K562 (cell line): ENCODE results near the gene CUTA. TPM values are rescaled to one million over a fixed set of nuclear protein-coding genes. Genes with fewer than 3 reads are reported as not detected.

ENCODE experiments used
- CBX8 ChIP-seq: fragments of 200-600 bp; sonication (generic); IDR thresholded peaks from 2 replicates; pipeline ENCODE4 v1.6.1; 2012; ENCODE audit warnings: borderline replicate concordance, mixed run types, low read depth, mild to moderate bottlenecking, moderate library complexity, mixed read lengths, low read length, control low read depth, inconsistent platforms; ENCODE audit not compliant: poor library complexity, severe bottlenecking; ENCODE audit errors: extremely low read depth
- MEF2A ChIP-seq: IDR thresholded peaks from 2 replicates; pipeline ENCODE4 v1.6.1; 2011; ENCODE audit warnings: low read depth, mild to moderate bottlenecking, low read length, moderate library complexity; ENCODE audit not compliant: control insufficient read depth
- NELFE ChIP-seq: IDR thresholded peaks from 2 replicates; pipeline ENCODE4 v1.6.1; 2011; ENCODE audit warnings: mild to moderate bottlenecking; ENCODE audit not compliant: insufficient read depth, insufficient read length
- NUFIP1 ChIP-seq: fragments of 450-650 bp; IDR thresholded peaks from 2 replicates; pipeline ENCODE4 v1.6.1; 2018; ENCODE audit not compliant: partially characterized antibody
- PCBP1 ChIP-seq: fragments of 200-400 bp; formaldehyde crosslinking; IDR thresholded peaks from 2 replicates; pipeline ENCODE4 v1.6.1; 2018; ENCODE audit warnings: mild to moderate bottlenecking, low read depth, low read length; ENCODE audit not compliant: poor library complexity, severe bottlenecking
- RBM14 ChIP-seq: fragments of 200-400 bp; formaldehyde crosslinking; IDR thresholded peaks from 2 replicates; pipeline ENCODE4 v1.6.1; 2018; ENCODE audit warnings: low read depth, mild to moderate bottlenecking, low read length, moderate library complexity, borderline replicate concordance; ENCODE audit not compliant: insufficient read depth
- SAP30 ChIP-seq: fragments of 200-600 bp; sonication (generic); IDR thresholded peaks from 2 replicates; pipeline ENCODE4 v1.6.1; 2012; ENCODE audit warnings: borderline replicate concordance, low read depth, mild to moderate bottlenecking, moderate library complexity, low read length, control low read depth, inconsistent platforms; ENCODE audit not compliant: insufficient read depth, poor library complexity, severe bottlenecking
- STAG1 ChIP-seq: sonication (generic); formaldehyde crosslinking; IDR thresholded peaks from 2 replicates; pipeline ENCODE4 v1.5.0; 2020; ENCODE audit warnings: missing genetic modification reagents, borderline replicate concordance
- THRAP3 ChIP-seq: fragments of 450-650 bp; IDR thresholded peaks from 2 replicates; pipeline ENCODE4 v1.6.1; 2016; ENCODE audit warnings: mild to moderate bottlenecking, inconsistent platforms, borderline replicate concordance
- ZFP1 ChIP-seq: fragments of 450-650 bp; formaldehyde crosslinking; IDR thresholded peaks from 2 replicates; pipeline ENCODE4 v1.4.0; 2020; ENCODE audit warnings: mild to moderate bottlenecking, mixed read lengths
- ZNF140 ChIP-seq: fragments of 250-450 bp; sonication (Bioruptor Pico); IDR thresholded peaks from 2 replicates; pipeline ENCODE4 v1.8.0; 2021; ENCODE audit warnings: moderate library complexity, mild to moderate bottlenecking, inconsistent platforms
- polyA plus RNA-seq, 8 experiments: library from polyadenylated mRNA; depleted of rRNA in 4 of 8; stranded (reverse) in 5 of 8; unstranded in 3 of 8; fragments of >200 nt; fragmentation: Nextera tagmentation in 2 of 8; fragmentation: Illumina TruSeq in 1 of 8; extraction: Ambion mirVana in 2 of 8; extraction: Trizol in 1 of 8; gene quantifications; 2 replicates each; pipeline versions ENCODE4 v1.2.1 to v1.2.3, GENCODE V29; 2011 to 2014; ENCODE audit warnings: inconsistent platforms in 1 of 8, missing spikeins in 1 of 8
- total RNA-seq, 7 experiments: library from RNA; depleted of rRNA in 6 of 7; stranded (reverse); fragments of >200 nt in 6 of 7; fragmentation: Illumina TruSeq in 2 of 7; extraction: Trizol in 2 of 7; gene quantifications; 2 replicates each; pipeline versions ENCODE4 v1.2.1 to v1.2.3, GENCODE V29; 2011 to 2021; ENCODE audit warnings: low replicate concordance in 1 of 7
- TF ChIP-seq, protein P1 (sequence below): sonication (generic); formaldehyde crosslinking; IDR thresholded peaks from 2 replicates; pipeline ENCODE4 v1.8.0; 2023; ENCODE audit warnings: mild to moderate bottlenecking, missing genetic modification reagents
- TF ChIP-seq, protein P2 (sequence below): fragments of 450-650 bp; IDR thresholded peaks from 2 replicates; pipeline ENCODE4 v1.6.1; 2018; ENCODE audit warnings: mild to moderate bottlenecking, low read depth; ENCODE audit not compliant: partially characterized antibody
- TF ChIP-seq, protein P3 (sequence below): fragments of 450-650 bp; formaldehyde crosslinking; IDR thresholded peaks from 2 replicates; pipeline ENCODE4 v1.4.0; 2020; ENCODE audit warnings: mild to moderate bottlenecking, moderate library complexity
- TF ChIP-seq, protein P4 (sequence below): IDR thresholded peaks from 2 replicates; pipeline ENCODE4 v1.6.1; 2011; ENCODE audit warnings: borderline replicate concordance, low read depth, mild to moderate bottlenecking, moderate library complexity, low read length; ENCODE audit not compliant: insufficient read depth, poor library complexity, severe bottlenecking

Gene CUTA
- total and polyA plus RNA-seq, 9 of the 15 experiments (the other 6 are each of a cell fraction or from before 2014, with no cell fraction given): 166 to 682 (median 310) TPM

DNA sequence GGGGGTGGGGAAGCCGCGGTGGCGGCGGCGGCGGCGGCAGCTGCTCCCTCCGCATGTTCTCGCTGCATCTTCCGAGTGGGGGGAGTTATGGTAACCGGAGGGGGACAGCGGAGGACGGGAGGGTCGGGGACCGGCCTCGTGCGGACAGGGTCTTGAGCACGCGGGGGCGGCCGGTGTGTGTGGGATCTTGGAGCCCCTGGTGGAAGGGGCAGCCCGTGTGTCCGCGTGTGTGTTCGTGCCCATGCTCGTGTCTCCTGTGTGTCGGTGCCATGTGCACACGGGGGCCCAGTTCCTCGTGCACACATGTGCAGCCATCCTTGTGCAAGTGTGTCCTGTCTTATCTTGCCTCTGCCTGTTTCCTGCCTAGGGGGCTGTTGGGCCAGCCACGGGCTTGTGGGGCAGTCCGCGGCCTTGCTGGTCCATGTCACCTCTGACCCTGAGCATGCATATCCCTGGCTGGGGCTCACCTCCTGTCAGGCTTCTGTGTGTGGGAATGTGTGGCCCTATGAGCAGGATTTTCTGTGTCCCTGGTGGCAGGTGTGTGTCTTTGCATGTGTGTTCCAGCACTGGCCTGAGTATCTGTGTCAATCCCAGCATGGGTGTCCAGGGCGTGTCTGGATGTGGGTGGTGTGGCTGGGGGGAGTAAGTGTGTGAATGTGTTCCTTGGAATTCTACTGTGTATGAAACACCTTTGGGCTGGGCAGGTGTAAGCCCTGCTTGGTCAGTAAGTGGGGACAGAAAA, 10.5 kb upstream of the CUTA start (continued):
- TF ChIP-seq, protein P1, sequence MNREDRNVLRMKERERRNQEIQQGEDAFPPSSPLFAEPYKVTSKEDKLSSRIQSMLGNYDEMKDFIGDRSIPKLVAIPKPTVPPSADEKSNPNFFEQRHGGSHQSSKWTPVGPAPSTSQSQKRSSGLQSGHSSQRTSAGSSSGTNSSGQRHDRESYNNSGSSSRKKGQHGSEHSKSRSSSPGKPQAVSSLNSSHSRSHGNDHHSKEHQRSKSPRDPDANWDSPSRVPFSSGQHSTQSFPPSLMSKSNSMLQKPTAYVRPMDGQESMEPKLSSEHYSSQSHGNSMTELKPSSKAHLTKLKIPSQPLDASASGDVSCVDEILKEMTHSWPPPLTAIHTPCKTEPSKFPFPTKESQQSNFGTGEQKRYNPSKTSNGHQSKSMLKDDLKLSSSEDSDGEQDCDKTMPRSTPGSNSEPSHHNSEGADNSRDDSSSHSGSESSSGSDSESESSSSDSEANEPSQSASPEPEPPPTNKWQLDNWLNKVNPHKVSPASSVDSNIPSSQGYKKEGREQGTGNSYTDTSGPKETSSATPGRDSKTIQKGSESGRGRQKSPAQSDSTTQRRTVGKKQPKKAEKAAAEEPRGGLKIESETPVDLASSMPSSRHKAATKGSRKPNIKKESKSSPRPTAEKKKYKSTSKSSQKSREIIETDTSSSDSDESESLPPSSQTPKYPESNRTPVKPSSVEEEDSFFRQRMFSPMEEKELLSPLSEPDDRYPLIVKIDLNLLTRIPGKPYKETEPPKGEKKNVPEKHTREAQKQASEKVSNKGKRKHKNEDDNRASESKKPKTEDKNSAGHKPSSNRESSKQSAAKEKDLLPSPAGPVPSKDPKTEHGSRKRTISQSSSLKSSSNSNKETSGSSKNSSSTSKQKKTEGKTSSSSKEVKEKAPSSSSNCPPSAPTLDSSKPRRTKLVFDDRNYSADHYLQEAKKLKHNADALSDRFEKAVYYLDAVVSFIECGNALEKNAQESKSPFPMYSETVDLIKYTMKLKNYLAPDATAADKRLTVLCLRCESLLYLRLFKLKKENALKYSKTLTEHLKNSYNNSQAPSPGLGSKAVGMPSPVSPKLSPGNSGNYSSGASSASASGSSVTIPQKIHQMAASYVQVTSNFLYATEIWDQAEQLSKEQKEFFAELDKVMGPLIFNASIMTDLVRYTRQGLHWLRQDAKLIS (CRISPR knock-in tag): peak; percentile 78; the same call in 1 of the 2 replicates
- TF ChIP-seq CBX8: no peak
- TF ChIP-seq STAG1 (CRISPR knock-in tag): peak; percentile 49; the same call in 1 of the 2 replicates
- TF ChIP-seq, protein P2, sequence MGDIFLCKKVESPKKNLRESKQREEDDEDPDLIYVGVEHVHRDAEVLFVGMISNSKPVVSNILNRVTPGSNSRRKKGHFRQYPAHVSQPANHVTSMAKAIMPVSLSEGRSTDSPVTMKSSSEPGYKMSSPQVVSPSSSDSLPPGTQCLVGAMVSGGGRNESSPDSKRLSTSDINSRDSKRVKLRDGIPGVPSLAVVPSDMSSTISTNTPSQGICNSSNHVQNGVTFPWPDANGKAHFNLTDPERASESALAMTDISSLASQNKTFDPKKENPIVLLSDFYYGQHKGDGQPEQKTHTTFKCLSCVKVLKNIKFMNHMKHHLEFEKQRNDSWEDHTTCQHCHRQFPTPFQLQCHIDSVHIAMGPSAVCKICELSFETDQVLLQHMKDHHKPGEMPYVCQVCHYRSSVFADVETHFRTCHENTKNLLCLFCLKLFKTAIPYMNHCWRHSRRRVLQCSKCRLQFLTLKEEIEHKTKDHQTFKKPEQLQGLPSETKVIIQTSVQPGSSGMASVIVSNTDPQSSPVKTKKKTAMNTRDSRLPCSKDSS: no peak
- TF ChIP-seq, protein P3, sequence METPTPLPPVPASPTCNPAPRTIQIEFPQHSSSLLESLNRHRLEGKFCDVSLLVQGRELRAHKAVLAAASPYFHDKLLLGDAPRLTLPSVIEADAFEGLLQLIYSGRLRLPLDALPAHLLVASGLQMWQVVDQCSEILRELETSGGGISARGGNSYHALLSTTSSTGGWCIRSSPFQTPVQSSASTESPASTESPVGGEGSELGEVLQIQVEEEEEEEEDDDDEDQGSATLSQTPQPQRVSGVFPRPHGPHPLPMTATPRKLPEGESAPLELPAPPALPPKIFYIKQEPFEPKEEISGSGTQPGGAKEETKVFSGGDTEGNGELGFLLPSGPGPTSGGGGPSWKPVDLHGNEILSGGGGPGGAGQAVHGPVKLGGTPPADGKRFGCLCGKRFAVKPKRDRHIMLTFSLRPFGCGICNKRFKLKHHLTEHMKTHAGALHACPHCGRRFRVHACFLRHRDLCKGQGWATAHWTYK (CRISPR knock-in tag): peak; percentile 51; the same call in 1 of the 2 replicates
- TF ChIP-seq, protein P4, sequence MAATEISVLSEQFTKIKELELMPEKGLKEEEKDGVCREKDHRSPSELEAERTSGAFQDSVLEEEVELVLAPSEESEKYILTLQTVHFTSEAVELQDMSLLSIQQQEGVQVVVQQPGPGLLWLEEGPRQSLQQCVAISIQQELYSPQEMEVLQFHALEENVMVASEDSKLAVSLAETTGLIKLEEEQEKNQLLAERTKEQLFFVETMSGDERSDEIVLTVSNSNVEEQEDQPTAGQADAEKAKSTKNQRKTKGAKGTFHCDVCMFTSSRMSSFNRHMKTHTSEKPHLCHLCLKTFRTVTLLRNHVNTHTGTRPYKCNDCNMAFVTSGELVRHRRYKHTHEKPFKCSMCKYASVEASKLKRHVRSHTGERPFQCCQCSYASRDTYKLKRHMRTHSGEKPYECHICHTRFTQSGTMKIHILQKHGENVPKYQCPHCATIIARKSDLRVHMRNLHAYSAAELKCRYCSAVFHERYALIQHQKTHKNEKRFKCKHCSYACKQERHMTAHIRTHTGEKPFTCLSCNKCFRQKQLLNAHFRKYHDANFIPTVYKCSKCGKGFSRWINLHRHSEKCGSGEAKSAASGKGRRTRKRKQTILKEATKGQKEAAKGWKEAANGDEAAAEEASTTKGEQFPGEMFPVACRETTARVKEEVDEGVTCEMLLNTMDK: no peak
- no peak for TF ChIP-seq NELFE
- TF ChIP-seq ZNF140: no peak
- no peak for TF ChIP-seq MEF2A
- TF ChIP-seq THRAP3: peak; percentile 69; the same call in 1 of the 2 replicates
- no peak for TF ChIP-seq NUFIP1
- TF ChIP-seq SAP30: peak; percentile 90
- TF ChIP-seq ZFP1 (CRISPR knock-in tag): no peak
- TF ChIP-seq PCBP1: peak; percentile 74
- no peak for TF ChIP-seq RBM14
